Activated naive CD8-positive, alpha-beta T cell treated with anti-CD3 and anti-CD28 coated beads for 36 hours (primary cell): ENCODE data around the gene DHRSX. TPM values are rescaled to one million over a fixed set of nuclear protein-coding genes. Genes with fewer than 3 reads are reported as not detected.
"Not testable (repeated sequence)": the region's sequence is repeated elsewhere in the genome, so short reads cannot be mapped to it uniquely, and the experiment has no call there.

Experiments
- DNase-seq: peaks from one replicate; pipeline ENCODE4 v3.0.0; 2021
- H3K27ac Mint-ChIP-seq: one replicate; pipeline ENCODE4 v1.8.0; 2022; ENCODE audit warnings: mild to moderate bottlenecking, moderate library complexity, mixed read lengths
- H3K27me3 Mint-ChIP-seq: one replicate; pipeline ENCODE4 v1.8.0; 2022; ENCODE audit warnings: mild to moderate bottlenecking, mixed read lengths
- H3K36me3 Mint-ChIP-seq: one replicate; pipeline ENCODE4 v1.8.0; 2021; ENCODE audit warnings: mild to moderate bottlenecking, mixed read lengths
- H3K4me1 Mint-ChIP-seq: one replicate; pipeline ENCODE4 v1.8.0; 2021; ENCODE audit warnings: mixed read lengths
- H3K4me3 Mint-ChIP-seq: one replicate; pipeline ENCODE4 v1.8.0; 2022; ENCODE audit warnings: mild to moderate bottlenecking, moderate library complexity, mixed read lengths
- H3K9me3 Mint-ChIP-seq: one replicate; pipeline ENCODE4 v1.8.0; 2022; ENCODE audit warnings: mixed read lengths
- total RNA-seq, 2 experiments: library from RNA; stranded (reverse); gene quantifications; one replicate each; pipeline ENCODE4 v1.2.3, GENCODE V29; 2021

Gene DHRSX
- total RNA-seq, 2 experiments from 2014 or later, result 18.2 to 19.7 TPM

- Mint-ChIP-seq H3K36me3 (peaks cover 30% of the 10 kb centered on the region), H3K4me3 (no peak overlapping the region), H3K27me3 (no peaks in the 10 kb centered on the region), H3K4me1 (no peaks in the 10 kb centered on the region), H3K9me3 (peaks cover 6% of the 10 kb centered on the region), H3K27ac (no peak overlapping the region)
- DNase-seq, result no peak
Measured at GRCh38 chrX:2402361-2402690, 98.5 kb downstream of the DHRSX start.

GRCh38 chrX:2401590-2402360 is 99.0 kb downstream of the DHRSX start:
- Mint-ChIP-seq H3K36me3 (peaks cover 29% of the 10 kb centered on the region), H3K4me1 (no peaks in the 10 kb centered on the region), H3K4me3 (no peak overlapping the region), H3K9me3 (peaks cover 2% of the 10 kb centered on the region), H3K27ac (no peak overlapping the region), H3K27me3 (no peaks in the 10 kb centered on the region)
- DNase-seq, result no peak

GRCh38 chrX:2401201-2401589 is 99.6 kb downstream of the DHRSX start:
- DNase-seq, result no peak
- Mint-ChIP-seq H3K4me3 (no peak overlapping the region), H3K27me3 (no peaks in the 10 kb centered on the region)

GRCh38 chrX:2398064-2398656 is 102.6 kb downstream of the DHRSX start:
- no peaks in the 10 kb centered on the region for H3K9me3 Mint-ChIP-seq
- no peaks in the 10 kb centered on the region for H3K27me3 Mint-ChIP-seq
- no peak overlapping the region for H3K27ac Mint-ChIP-seq

More at GRCh38 chrX:2401201-2401589, 99.6 kb downstream of the DHRSX start:
- H3K36me3 Mint-ChIP-seq, result peaks cover 25% of the 10 kb centered on the region
- no peaks in the 10 kb centered on the region for H3K9me3 Mint-ChIP-seq
- H3K4me1 Mint-ChIP-seq, result no peaks in the 10 kb centered on the region
- H3K27ac Mint-ChIP-seq, result no peak overlapping the region

GRCh38 chrX:2397229-2398063 is 103.3 kb downstream of the DHRSX start:
- H3K9me3 Mint-ChIP-seq, result no peaks in the 10 kb centered on the region
- H3K36me3 Mint-ChIP-seq, result peaks cover 25% of the 10 kb centered on the region
- H3K27me3 Mint-ChIP-seq, result no peaks in the 10 kb centered on the region
- no peak for DNase-seq
- no peak overlapping the region for H3K27ac Mint-ChIP-seq
- H3K4me3 Mint-ChIP-seq, result no peak overlapping the region
- no peaks in the 10 kb centered on the region for H3K4me1 Mint-ChIP-seq

More at GRCh38 chrX:2398064-2398656, 102.6 kb downstream of the DHRSX start:
- Mint-ChIP-seq H3K36me3 (peaks cover 25% of the 10 kb centered on the region), H3K4me1 (no peaks in the 10 kb centered on the region), H3K4me3 (no peak overlapping the region)
- no peak for DNase-seq

- no peak for DNase-seq
- Mint-ChIP-seq H3K27ac (no peak overlapping the region), H3K4me3 (no peak overlapping the region), H3K27me3 (no peaks in the 10 kb centered on the region), H3K9me3 (peaks cover 8% of the 10 kb centered on the region), H3K36me3 (peaks cover 31% of the 10 kb centered on the region), H3K4me1 (no peaks in the 10 kb centered on the region)
Measured at GRCh38 chrX:2395261-2395992, 105.3 kb downstream of the DHRSX start.

- DNase-seq, result no peak
- H3K27me3 Mint-ChIP-seq, result no peaks in the 10 kb centered on the region
- H3K4me1 Mint-ChIP-seq, result no peaks in the 10 kb centered on the region
- peaks cover 31% of the 10 kb centered on the region for H3K36me3 Mint-ChIP-seq
- H3K9me3 Mint-ChIP-seq, result peaks cover 9% of the 10 kb centered on the region
- H3K27ac Mint-ChIP-seq, result no peak overlapping the region
- no peak overlapping the region for H3K4me3 Mint-ChIP-seq
Measured at GRCh38 chrX:2391869-2392606, 108.7 kb downstream of the DHRSX start.

GRCh38 chrX:2390754-2391153 is 110.0 kb downstream of the DHRSX start:
- H3K27me3 Mint-ChIP-seq, result no peaks in the 10 kb centered on the region
- H3K36me3 Mint-ChIP-seq, result peaks cover 29% of the 10 kb centered on the region
- H3K27ac Mint-ChIP-seq, result no peak overlapping the region
- peaks cover 9% of the 10 kb centered on the region for H3K9me3 Mint-ChIP-seq
- no peak for DNase-seq
- no peak overlapping the region for H3K4me3 Mint-ChIP-seq
- H3K4me1 Mint-ChIP-seq, result no peaks in the 10 kb centered on the region

GRCh38 chrX:2389731-2390130 is 111.0 kb downstream of the DHRSX start:
- H3K27ac Mint-ChIP-seq, H3K27me3 Mint-ChIP-seq, H3K9me3 Mint-ChIP-seq, H3K4me1 Mint-ChIP-seq, DNase-seq, H3K4me3 Mint-ChIP-seq: not testable (repeated sequence)
- H3K36me3 Mint-ChIP-seq, result peaks cover 28% of the 10 kb centered on the region

GRCh38 chrX:2389324-2389723 is 111.5 kb downstream of the DHRSX start:
- Mint-ChIP-seq H3K27ac (no peak overlapping the region), H3K27me3 (no peaks in the 10 kb centered on the region), H3K4me1 (no peaks in the 10 kb centered on the region), H3K9me3 (peaks cover 9% of the 10 kb centered on the region), H3K4me3 (no peak overlapping the region), H3K36me3 (peaks cover 26% of the 10 kb centered on the region)
- DNase-seq, result no peak

- H3K9me3 Mint-ChIP-seq, result peaks cover 9% of the 10 kb centered on the region
- no peaks in the 10 kb centered on the region for H3K4me1 Mint-ChIP-seq
- peaks cover 25% of the 10 kb centered on the region for H3K36me3 Mint-ChIP-seq
- DNase-seq, result no peak
- H3K4me3 Mint-ChIP-seq, result no peak overlapping the region
- H3K27me3 Mint-ChIP-seq, result no peaks in the 10 kb centered on the region
- no peak overlapping the region for H3K27ac Mint-ChIP-seq
Measured at GRCh38 chrX:2388669-2389068, 112.1 kb downstream of the DHRSX start.

- peaks cover 9% of the 10 kb centered on the region for H3K9me3 Mint-ChIP-seq
- no peaks in the 10 kb centered on the region for H3K27me3 Mint-ChIP-seq
- no peak overlapping the region for H3K4me3 Mint-ChIP-seq
- no peak overlapping the region for H3K27ac Mint-ChIP-seq
- DNase-seq, result no peak
- no peaks in the 10 kb centered on the region for H3K4me1 Mint-ChIP-seq
- peaks cover 25% of the 10 kb centered on the region for H3K36me3 Mint-ChIP-seq
Measured at GRCh38 chrX:2387614-2388239, 113.0 kb downstream of the DHRSX start.

GRCh38 chrX:2385224-2385623 is 115.6 kb downstream of the DHRSX start:
- no peaks in the 10 kb centered on the region for H3K4me1 Mint-ChIP-seq
- H3K27ac Mint-ChIP-seq, result no peak overlapping the region
- no peaks in the 10 kb centered on the region for H3K9me3 Mint-ChIP-seq

GRCh38 chrX:2384486-2384885 is 116.3 kb downstream of the DHRSX start:
- H3K9me3 Mint-ChIP-seq, result no peaks in the 10 kb centered on the region
- no peaks in the 10 kb centered on the region for H3K4me1 Mint-ChIP-seq
- DNase-seq, result no peak
- H3K27ac Mint-ChIP-seq, result no peak overlapping the region
- peaks cover 6% of the 10 kb centered on the region for H3K36me3 Mint-ChIP-seq
- H3K4me3 Mint-ChIP-seq, result no peak overlapping the region
- H3K27me3 Mint-ChIP-seq, result no peaks in the 10 kb centered on the region

More at GRCh38 chrX:2385224-2385623, 115.6 kb downstream of the DHRSX start:
- H3K36me3 Mint-ChIP-seq, result peaks cover 9% of the 10 kb centered on the region
- H3K27me3 Mint-ChIP-seq, result no peaks in the 10 kb centered on the region
- no peak for DNase-seq
- H3K4me3 Mint-ChIP-seq, result no peak overlapping the region
